ENCODE results near the gene KMT5B. TPM values are rescaled to one million over a fixed set of nuclear protein-coding genes. Genes with fewer than 3 reads are reported as not detected.

The KMT5B gene
- polyA plus RNA-seq, 4 donors = 75.0 to 85.9 (median 77.6) TPM

DNA sequence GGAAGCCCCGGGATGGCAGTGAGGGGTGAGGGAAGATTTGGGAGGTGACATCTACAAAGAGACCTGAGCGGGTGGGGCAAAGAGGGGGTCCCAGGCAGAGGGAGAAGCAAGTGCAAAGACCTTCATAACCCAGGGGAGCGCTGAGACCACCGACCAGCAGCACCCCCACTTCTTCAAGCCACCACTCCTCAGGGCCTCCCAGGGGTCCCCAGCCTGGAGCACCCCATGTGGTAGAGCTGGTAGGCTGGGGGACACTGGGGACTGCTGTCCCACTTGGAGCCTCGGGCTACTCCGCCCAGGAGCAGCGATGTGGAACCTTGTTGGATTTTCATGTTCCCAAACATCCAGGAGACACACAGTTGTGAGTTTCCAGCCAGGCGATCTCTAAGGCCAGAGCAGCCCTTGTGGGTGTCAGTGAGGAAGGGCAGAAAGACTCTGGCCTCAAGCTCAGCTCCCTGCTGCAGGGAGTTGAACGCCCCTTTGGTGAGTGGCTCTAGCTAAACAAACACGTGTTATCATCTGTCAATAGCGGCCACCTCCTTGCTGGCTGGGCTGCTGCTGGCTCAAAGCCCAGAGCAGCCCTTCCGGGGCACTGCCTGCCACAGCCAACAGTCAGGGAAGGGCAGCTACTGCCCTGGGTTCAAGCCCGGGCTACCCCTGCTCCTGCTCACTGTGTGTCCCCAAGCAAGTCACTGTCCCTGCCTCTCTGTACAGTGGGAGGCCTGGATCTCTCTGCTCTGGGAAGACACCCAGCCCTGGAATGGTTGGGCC, 66.2 kb downstream of the KMT5B start:
- no peak for DNase-seq (ENCODE audit: low read depth in 4 of 4, low spot score in 3 of 4)

DNA sequence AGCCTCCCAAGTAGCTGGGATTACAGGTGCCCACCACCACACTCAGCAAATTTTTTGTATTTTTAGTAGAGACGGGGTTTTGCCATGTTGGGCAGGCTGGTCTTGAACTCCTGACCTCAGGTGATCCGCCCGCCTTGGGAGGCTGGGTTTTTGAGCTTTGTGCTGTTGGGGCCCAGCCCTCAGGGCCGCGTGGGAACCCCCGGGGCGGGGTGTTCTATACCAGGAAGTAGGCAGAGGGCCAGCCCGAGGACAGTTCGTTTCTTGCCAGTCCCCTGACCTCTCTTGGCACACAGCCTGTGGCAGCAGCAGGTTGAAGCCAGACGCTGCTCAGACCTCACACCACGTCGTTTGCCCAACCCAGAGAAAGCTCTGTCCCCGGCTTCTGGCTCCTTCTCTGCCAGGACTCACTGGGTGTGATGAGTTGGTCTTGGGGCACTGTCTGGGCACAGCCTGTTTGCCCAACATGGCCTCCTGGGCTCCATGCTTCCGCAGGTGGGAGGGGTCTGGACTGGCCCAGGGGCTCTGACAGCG, 67.0 kb downstream of the KMT5B start:
- no peak for DNase-seq (ENCODE audit: low read depth in 4 of 4, low spot score in 3 of 4)

DNA sequence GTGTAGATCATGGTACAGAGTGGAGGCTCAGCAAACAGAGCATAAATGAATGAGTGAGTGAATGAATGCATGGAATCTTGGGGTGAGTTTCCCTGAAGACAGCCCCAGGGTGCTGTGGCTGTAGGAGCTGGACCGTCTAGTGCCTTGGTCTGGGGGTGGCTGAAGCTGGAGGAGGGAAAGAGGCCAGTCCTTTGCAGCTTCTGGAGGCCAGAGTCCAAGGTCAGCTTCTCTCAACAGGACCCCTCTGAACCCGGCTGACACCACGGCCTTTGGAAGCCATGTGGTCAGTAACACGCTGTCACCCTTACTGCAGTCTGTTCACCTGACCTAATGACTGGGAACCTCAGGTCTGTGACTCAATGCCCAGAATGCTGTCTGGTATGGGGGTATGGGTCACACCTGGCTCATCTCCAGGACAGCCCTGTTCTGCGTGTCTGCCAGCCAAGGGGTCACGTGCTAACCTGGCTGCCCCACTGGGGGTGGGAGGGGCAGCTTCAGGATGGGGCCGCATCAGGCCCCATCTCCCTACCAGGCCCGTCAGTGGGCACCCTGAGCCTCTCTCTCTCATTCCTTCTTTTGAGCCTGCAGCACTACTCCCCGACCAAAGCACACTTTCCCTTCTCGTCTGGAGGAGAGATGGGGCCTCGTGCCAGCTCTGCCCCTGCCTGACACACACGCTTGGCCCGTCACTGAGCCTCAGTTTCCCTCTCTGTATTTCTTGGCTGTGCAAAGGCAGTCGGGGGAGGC, 67.8 kb downstream of the KMT5B start:
- DNase-seq (ENCODE audit: low read depth in 4 of 4, low spot score in 3 of 4) = no peak

DNA sequence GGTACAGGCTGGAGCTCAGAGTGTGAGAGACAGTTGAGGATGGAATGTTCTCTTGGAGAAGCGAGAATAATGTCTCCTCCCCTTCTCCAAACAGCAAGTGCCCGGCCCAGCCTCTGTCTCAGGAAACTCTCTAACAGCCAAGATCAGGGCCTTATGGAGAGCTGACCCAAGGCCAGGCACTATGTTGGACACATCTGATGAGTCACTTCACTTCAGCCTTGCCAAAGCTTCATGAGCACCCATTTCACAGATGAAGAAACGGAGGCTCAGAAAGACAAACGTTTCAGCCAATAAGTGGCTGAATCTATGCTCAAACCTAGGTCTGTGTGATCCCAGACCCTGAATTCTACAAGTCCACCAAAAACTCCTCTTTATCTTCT, 69.8 kb downstream of the KMT5B start:
- no peak for DNase-seq (ENCODE audit: low read depth in 4 of 4, low spot score in 3 of 4)

DNA sequence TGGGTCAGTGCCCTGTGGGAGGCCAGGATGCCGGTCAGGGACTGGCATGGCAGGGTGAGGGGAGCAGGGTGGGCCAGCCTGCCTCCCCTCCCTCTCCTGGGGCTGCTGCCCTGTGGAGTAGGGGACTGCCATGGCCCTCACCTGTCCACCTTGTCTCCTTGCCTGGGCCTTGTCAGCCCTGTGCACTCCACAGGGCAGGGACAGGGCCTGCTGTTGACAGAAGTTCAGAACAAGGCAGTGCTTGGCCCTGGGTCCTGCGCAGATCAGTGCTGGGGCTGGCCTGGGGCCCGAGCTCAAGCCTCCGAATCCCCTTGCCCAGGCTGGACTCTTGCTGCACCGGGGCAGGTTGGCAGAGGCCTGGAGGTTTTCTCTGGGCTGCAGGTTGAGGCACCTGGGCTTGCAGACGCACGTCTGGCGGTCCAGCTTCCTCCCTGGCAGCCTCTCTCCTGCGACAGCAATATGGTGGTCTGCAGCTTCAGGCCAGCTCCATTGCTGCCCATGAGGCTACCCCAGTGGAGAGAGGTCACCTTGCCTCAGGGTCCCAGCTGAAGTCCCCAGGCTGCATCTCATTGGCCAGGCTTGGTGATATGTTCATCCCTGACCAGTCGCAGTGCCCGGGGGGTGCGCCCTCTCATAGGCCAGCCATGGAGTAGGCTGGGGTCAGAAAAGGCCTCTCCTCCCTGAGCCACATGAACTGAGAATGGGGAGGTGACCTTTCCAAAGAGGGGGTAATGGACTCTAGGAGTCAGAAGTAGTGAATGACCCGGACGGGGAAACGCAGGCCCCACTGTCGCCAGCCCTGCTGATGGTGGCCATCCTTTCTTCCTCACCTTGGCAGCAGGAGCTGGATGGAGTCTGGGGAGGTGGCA, 70.4 kb downstream of the KMT5B start:
- DNase-seq (ENCODE audit: low read depth in 4 of 4, low spot score in 3 of 4) = no peak

DNA sequence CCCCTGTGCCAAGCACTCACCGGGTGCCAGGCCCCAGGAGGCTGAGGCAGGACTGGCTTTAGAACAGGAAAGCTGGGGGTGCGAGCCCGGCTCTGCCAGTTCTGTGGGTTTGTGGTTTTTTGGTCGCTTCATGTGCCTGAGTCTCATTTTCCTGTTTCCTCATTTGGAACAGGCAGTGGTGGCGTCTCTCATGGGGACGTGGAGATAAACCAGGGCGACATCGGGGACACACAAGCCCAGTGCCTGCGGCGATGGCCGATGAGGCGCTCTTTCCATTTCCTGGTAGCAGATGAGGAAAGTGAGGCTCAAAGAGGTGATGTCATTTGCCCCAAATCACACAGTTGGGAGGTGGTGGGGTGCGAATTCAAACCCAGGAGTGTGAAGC, 71.1 kb downstream of the KMT5B start:
- DNase-seq (ENCODE audit: low read depth in 4 of 4, low spot score in 3 of 4) = no peak

DNA sequence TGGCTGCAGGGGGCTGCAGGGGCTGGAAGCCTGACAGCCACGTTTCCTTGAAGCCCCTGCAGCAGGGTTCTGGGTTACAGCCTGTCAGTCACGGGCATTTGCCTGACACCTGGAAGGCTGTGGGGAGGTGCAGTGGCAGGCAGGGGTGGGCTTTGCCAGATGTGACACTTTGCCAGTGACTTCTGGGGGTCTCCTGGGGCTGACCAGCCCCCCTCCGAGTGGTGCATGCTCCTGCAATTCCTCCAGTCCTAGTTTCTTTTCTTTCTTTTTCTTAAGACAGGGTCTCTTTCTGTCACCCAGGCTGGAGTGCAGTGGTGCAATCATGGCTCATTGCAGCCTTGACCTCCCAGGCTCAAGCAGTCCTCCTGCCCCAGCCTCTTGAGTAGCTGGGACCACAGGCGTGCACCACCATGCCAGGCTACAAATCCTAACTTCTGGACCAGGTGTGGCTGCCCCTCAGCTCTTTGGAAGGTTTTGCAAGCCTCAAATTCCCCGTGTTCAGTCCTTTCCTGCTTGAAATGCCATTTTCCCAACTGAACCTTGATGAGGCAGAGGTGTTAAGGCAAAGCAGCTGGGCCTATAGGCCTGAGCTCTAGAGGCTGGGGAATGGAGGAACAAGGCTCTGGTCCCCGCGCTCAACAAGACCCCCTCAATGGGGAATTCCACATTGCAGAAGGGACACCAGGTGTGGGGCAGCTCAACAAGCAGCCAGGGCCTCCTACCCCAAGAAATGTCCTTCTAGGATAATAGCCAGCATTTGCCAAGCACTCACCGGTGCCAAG, 71.7 kb downstream of the KMT5B start:
- DNase-seq (ENCODE audit: low read depth in 4 of 4, low spot score in 3 of 4) = no peak

DNA sequence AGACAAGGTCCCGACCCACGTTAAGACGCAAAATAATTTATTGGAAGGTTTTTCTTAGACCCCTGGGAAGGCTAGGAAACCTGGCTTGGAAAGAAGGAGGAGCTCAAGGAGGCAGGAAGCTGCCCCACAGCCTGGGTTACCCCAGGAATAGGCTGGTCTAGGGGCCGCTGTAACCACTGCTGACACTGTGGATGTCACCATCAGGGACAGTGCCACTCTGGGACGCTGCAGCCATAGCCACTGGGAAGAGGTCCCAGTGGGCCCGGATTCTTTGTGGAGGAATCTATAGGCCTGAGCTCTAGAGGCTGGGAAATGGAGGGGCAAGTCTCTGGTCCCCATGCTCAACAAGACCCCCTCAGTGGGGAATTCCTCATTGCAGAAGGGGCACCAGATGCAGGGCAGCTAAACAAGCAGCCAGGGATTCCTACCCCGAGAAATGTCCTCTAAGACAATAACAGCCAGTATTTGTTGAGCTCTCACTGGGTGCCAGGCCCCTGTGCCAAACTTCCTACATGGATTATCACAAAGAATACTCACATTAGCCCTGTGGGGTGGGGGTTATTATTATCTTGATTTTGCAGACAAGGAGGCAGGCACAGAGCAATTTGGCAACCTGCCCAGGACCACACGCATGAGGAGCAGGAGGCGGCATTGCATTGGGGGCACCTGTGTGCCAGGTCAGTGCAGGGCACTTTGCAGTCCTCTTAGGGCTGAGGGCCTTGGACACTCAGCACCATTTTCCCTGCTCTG, 72.4 kb downstream of the KMT5B start:
- no peak for DNase-seq (ENCODE audit: low read depth in 4 of 4, low spot score in 3 of 4)

DNA sequence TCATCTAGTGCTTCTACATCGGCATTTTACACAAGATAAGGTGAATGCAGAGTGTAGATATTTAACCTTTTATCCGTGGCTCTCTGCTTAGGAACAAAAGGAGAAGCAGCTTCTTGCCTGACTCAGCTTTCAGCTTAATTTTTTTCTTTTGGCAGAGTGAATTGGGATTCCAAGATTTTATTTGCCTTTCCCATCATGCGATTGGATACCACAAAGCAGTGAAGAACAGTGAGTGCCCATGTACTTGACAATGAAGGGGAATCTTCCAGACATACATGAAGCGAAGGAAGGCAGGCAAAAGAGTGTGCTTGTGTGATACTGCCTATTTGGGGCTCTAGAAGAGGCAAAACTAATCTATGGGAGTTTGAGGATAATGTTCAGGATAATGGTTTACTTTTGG, 74.9 kb downstream of the KMT5B start:
- no peak for DNase-seq (ENCODE audit: low read depth in 4 of 4, low spot score in 3 of 4)

DNA sequence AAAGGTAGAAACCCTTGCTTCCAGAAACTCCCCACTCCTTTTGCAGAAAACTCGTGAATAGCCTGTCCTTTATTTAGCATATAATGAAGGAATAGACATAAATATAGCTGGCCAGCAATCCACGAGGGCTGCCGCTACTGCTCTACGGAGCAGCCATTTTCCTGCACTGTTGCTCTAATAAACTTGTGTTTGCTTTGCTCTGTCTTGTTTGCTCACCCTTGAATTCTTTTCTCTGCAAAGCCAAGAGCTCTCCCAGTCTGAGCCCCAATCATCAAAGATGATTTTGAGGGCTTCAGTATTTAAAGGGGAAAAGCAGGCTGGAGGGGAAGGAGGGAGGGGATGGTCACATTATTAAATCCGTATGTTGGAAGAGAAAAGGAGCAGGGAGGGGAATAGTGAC, 75.3 kb downstream of the KMT5B start:
- no peak for DNase-seq (ENCODE audit: low read depth in 4 of 4, low spot score in 3 of 4)

DNA sequence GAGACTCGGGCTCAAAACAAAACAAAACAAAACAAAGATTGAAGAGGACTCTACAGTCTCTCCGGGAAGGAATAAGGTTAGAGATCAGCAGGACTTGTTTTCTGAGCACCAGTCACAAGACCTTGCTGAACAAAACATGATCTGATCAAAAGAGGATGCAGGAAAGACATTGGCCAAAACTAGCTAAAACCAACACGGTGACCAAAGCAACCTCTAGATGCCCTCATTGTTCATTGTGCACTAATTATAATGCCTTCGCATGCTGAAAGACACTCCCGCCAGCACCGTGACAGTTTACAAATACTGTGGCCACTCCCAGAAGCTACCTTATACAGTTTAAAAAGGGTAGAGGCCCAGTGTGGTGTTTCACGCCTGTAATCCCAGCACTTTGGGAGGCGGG, 76.2 kb downstream of the KMT5B start:
- DNase-seq (ENCODE audit: low read depth in 4 of 4, low spot score in 3 of 4) = no peak

DNA sequence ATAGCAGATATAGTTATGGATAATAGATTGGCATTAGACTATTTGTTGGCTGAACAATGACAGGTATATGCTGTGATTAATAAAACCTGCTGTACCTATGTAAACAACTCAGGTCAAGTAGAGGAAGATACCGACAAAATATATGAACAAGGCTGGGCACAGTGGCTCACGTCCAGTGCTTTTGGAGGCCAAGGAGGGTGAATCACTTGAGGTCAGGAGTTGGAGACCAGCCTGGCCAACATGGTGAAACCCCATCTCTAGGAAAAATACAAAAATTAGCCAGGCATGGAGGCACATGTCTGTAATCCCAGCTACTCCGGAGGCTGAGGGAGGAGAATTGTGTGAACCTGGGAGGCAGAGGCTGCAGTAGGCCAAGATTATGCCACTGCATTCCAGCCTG, 77.9 kb downstream of the KMT5B start:
- DNase-seq (ENCODE audit: low read depth in 4 of 4, low spot score in 3 of 4) = no peak

DNA sequence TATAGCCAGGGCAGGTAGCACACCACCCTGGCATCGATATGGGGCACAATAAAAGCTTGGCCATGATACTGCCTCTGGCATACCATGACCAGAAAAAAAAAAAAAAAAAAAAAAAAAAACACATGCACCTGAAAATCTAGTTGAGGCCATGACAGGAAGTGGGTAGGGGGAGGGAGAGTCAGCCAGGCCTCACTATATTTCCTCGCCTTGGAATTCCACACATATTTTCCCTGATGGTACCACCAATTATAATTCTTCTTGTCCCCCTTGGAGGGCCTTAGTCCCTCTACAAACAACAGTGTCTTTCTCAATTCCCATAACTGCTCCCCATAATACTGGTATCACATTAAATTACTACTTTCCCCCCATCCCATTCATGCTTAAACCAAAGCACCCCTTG, 79.3 kb downstream of the KMT5B start:
- DNase-seq (ENCODE audit: low read depth in 4 of 4, low spot score in 3 of 4) = no peak

DNA sequence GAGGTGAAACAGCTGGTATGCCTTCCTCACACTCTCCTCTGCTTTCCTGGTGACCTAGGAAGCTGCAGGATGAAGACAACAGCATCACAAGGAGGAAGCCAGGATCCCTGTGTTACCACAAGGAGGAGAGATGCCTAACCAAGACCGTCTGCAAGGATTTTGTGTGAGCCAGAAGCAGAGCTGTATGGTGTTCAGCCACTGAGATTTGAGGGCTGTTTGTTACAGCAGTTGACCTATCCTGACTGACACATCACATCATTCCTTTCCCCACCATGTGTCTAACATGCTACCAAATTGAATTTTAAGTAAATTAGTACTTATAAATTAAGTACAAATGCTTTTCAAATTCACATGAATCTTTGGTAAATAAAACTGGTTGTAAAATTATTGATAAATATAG, 83.0 kb downstream of the KMT5B start:
- DNase-seq (ENCODE audit: low read depth in 4 of 4, low spot score in 3 of 4) = no peak

DNA sequence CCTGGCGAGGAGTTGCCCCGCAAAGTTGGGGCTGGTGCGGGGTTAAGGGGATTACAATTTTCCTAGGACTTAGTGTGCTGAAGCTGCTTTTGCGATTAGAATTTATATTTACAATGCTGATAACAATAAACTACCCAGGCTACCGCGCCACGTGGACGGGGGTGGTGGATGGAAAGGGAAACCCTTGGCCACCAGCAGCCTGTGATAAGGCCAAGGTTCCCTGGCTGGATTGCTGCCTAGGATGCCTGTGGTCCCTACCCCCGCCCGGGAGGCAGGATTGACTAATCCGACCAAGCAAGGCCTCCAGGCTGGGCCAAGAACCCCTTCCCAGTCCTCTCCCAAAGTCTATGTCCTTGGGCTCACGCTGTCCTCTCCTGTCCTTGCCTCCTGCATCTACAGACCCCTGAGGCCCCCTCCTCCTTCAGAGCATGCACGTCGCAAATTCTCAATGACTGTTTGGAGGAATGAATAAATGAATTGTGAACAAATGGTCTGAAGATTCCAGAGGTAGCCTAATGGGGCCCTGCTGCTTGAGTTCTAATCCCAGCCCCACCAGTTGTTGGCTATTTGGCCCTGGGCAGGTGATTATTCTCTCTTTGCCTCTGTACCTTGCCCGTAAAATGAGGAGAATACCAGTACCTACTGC, 84.3 kb downstream of the KMT5B start:
- no peak for DNase-seq (ENCODE audit: low read depth in 4 of 4, low spot score in 3 of 4)

DNA sequence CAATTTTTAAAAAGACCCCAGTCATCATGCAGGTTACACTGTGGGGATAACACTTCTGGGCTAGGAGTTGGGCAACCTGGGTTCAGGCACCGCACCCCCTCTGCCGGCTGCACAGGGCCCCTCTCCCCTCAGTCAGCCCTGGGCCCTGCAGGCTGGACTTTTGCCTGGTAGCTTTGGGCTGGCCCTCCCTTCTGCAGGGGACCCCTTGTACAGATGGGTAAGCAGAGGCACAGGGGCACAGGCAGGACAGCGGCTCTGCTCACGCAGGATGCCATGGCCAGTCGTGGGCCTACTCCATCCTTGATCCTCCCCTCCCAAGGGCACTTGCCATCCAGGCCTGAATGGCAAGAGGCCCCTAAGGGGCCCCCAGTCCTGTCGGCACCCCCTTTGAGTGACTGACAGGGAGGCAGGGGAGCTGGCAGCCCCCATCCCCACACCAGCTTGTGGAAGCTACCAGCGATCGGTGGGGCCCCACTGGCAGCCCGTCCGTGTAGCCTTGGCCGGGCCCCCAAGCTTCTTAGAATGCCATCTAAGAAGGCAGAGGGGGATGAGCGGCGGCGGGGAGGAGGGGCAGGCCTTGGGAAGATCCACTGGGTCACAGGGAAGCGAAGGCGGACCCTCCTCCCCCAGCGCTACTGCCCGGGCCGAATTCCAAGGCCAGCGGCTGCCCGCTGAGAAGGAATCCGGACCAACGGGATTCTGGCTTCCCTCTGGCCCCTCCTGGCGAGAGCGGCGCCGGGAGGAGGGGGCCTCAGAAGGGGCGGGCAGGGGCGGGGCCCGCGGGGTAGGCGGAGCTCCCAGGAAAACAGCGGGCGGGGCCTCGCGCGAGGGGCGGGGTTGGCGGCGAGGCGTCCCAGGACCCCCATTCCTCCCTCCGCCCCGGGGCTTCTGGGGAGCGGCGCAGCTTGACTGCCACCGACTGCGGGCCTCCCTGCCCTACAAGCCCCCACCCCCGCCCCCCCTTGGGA, 85.1 kb downstream of the KMT5B start:
- peak in 3 of 4 donors; percentile 71 to 80 (median 76) for DNase-seq (ENCODE audit: low read depth in 4 of 4, low spot score in 3 of 4)

DNA sequence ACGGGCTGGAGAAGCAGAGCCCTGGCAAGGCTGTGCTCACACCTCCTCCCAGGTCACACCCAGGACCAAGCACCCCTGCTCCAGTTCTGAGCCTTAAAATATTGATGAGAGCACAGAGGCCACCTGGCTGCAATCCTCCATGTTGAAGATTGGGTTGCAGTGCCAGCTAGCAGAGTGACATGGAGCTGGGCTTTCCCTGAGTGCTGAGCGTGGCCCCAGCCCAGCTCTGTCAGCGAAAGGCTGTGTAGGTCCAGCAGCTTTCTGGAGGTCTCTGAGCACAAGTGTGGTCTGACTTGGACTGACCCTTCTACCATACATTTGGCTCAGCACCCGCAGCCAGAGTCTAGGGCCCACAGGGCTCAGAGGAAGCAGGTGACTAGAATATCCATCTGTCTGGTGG, 87.9 kb downstream of the KMT5B start:
- no peak for DNase-seq (ENCODE audit: low read depth in 4 of 4, low spot score in 3 of 4)

DNA sequence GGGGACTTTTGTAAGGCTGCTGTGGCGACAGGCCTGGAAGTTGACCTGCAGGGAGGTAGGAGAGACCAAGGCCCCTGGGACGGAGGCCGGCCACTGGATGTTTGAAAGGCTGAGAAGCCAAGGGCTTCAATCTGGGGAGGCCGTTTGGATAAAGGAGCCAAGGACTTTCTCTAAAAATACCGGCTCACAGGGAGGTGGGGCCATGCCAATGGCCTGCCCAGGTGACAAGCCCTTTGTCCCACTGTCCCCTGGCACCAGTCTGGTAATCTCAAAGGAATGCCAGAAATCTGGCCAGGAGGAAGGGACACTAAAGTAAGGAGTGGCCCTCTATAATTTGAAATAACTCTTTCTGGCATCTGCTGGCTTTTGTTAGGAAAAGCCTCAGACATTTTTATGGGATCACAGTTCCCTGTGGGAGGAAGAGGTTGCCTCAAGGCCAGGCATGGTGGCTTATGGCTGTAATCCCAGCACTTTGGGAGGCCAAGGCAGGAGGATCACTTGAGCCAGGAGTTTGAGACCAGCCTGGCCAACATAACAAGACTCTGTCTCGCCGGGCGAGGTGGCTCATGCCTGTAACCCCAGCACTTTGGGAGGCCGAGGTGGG, 90.1 kb downstream of the KMT5B start:
- DNase-seq (ENCODE audit: low read depth in 4 of 4, low spot score in 3 of 4) = no peak
